Caco-2 (cell line): ENCODE data around the gene PECR. TPM values are rescaled to one million over a fixed set of nuclear protein-coding genes. Genes with fewer than 3 reads are reported as not detected.

Experiments used
- BruUV-seq: library from RNA; stranded (reverse); fragments of 400-500 nt; replicated peaks from 2 replicates; lab custom pipeline; 2021; lab: Mats Ljungman, UMichigan
- CTCF ChIA-PET: fragments of 300-600 bp; sonication (Branson Sonifier 250); formaldehyde crosslinking; loops from one replicate; lab custom pipeline; 2022; ENCODE audit warnings: antibody characterized with exemption; lab: Charles Lee
- POLR2A ChIA-PET: fragments of 300-600 bp; sonication (Branson Sonifier 250); formaldehyde crosslinking; loops from one replicate; lab custom pipeline; 2022; ENCODE audit warnings: antibody characterized with exemption; lab: Charles Lee
- DNase-seq, 2 experiments: peaks; one replicate each; pipeline versions ENCODE4 v3.0.0 to v3.0.0-alpha.2; 2020 to 2022
- H3K27me3 ChIP-seq: replicated peaks from 2 replicates; pipeline ENCODE4 v1.6.0; 2011; ENCODE audit warnings: low read length; ENCODE audit not compliant: control insufficient read depth, insufficient read depth
- H3K36me3 ChIP-seq: 2 replicates; pipeline ENCODE4 v1.5.1; 2011; ENCODE audit warnings: low read length; ENCODE audit not compliant: control insufficient read depth, insufficient read depth
- H3K4me1 ChIP-seq: fragments of 250-450 bp; sonication (Bioruptor Pico); 2 replicates; pipeline ENCODE4 v1.5.1; 2020; ENCODE audit warnings: mild to moderate bottlenecking
- H3K4me3 ChIP-seq: 2 replicates; pipeline ENCODE4 v1.5.1; 2011; ENCODE audit warnings: low read depth, mild to moderate bottlenecking, control low read depth, low read length
- H3K9me3 ChIP-seq: fragments of 250-450 bp; sonication (Bioruptor Pico); 2 replicates; pipeline ENCODE4 v1.5.1; 2020; ENCODE audit warnings: mild to moderate bottlenecking, moderate library complexity
- H3K27ac Mint-ChIP-seq: one replicate; pipeline ENCODE4 v1.8.0; 2022; ENCODE audit warnings: mixed read lengths; ENCODE audit not compliant: unreplicated experiment
- H3K27me3 Mint-ChIP-seq: one replicate; pipeline ENCODE4 v1.8.0; 2022; ENCODE audit warnings: mixed read lengths; ENCODE audit not compliant: insufficient read depth, unreplicated experiment
- H3K36me3 Mint-ChIP-seq: one replicate; pipeline ENCODE4 v1.8.0; 2022; ENCODE audit warnings: mild to moderate bottlenecking, mixed read lengths; ENCODE audit not compliant: insufficient read depth, unreplicated experiment
- H3K4me1 Mint-ChIP-seq: one replicate; pipeline ENCODE4 v1.8.0; 2022; ENCODE audit warnings: low read depth, mixed read lengths; ENCODE audit not compliant: unreplicated experiment
- H3K4me3 Mint-ChIP-seq: one replicate; pipeline ENCODE4 v1.8.0; 2022; ENCODE audit warnings: mild to moderate bottlenecking, moderate library complexity, mixed read lengths; ENCODE audit not compliant: unreplicated experiment
- H3K9me3 Mint-ChIP-seq: one replicate; pipeline ENCODE4 v1.8.0; 2022; ENCODE audit warnings: mixed read lengths; ENCODE audit not compliant: unreplicated experiment
- intact Hi-C: fragments of 100-400 bp; cut with micrococcal nuclease; formaldehyde crosslinking; loops from one replicate; pipeline ENCODE4 v1.10.0; 2022; ENCODE audit not compliant: unreplicated experiment
- total RNA-seq: library from RNA; stranded (reverse); gene quantifications from 2 replicates; pipeline ENCODE4 v1.2.3, GENCODE V29; 2022
- TF ChIP-seq, protein P1 (sequence below), 2 experiments: fragments of 200-600 bp in 1 of 2; IDR thresholded peaks; 1 replicate in 1 of 2; 2 replicates in 1 of 2; pipeline versions ENCODE4 v1.5.1 to v1.8.0; 2011 to 2022; ENCODE audit warnings: antibody characterized with exemption in 1 of 2, control low read depth in 1 of 2, inconsistent platforms in 1 of 2, low read depth in 1 of 2, low read length in 1 of 2, mild to moderate bottlenecking in 1 of 2, moderate library complexity in 1 of 2; ENCODE audit not compliant: insufficient read depth in 1 of 2, severe bottlenecking in 1 of 2, unreplicated experiment in 1 of 2

The PECR gene
- total RNA-seq, 1 experiment from 2014 or later = 42.0 TPM

- Mint-ChIP-seq H3K9me3 (no peaks in the 10 kb centered on the region), H3K4me1 (peaks cover 33% of the 10 kb centered on the region), H3K27me3 (no peaks in the 10 kb centered on the region), H3K36me3 (peaks cover 92% of the 10 kb centered on the region), H3K4me3 (no peak overlapping the region), H3K27ac (peak overlapping the region; percentile 12)
- POLR2A ChIA-PET = no interaction called here
- TF ChIP-seq, protein P1, sequence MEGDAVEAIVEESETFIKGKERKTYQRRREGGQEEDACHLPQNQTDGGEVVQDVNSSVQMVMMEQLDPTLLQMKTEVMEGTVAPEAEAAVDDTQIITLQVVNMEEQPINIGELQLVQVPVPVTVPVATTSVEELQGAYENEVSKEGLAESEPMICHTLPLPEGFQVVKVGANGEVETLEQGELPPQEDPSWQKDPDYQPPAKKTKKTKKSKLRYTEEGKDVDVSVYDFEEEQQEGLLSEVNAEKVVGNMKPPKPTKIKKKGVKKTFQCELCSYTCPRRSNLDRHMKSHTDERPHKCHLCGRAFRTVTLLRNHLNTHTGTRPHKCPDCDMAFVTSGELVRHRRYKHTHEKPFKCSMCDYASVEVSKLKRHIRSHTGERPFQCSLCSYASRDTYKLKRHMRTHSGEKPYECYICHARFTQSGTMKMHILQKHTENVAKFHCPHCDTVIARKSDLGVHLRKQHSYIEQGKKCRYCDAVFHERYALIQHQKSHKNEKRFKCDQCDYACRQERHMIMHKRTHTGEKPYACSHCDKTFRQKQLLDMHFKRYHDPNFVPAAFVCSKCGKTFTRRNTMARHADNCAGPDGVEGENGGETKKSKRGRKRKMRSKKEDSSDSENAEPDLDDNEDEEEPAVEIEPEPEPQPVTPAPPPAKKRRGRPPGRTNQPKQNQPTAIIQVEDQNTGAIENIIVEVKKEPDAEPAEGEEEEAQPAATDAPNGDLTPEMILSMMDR (IDR thresholded peaks at IDR 0.05; ENCODE audit: insufficient read depth in 1 of 2, low read depth in 1 of 2, low read length in 1 of 2, severe bottlenecking in 1 of 2, unreplicated experiment in 1 of 2) = no peak
- intact Hi-C loops = loop anchor here (5.0 to 10.0 kb wide), 2 partner anchors 382 to 801 kb away; partner anchors contain the start of genes ATIC and RPL37A
- peaks cover 8% of the 10 kb centered on the region for H3K36me3 ChIP-seq
- no peak overlapping the region for H3K4me3 ChIP-seq
- H3K4me1 ChIP-seq = peaks cover 40% of the 10 kb centered on the region
- H3K9me3 ChIP-seq = no peaks in the 10 kb centered on the region
- CTCF ChIA-PET = no interaction called here
- BruUV-seq = no TSS peak
- DNase-seq = peak in 1 of 2 experiments; percentile 8
- no peaks in the 10 kb centered on the region for H3K27me3 ChIP-seq
Measured at GRCh38 chr2:216112926-216113325, 31.3 kb upstream of the PECR start.

DNA sequence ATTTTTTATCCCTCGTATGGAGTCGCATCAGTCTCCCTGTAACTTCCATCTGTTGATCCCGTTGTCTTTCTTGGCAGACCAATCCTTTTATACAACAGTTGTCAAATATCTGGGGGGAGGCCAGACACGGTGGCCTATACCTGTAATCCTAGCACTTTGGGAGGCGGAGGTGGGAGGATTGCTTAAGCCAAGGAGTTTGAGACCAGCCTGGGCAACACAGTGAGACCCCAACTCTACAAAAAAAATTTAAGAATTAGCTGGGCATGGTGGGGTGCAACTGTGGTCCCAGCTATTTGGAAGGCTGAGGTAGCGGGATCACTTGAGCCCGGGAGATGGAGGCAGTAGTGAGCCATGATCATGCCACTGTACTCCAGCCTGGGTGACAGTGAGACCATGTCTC is 29.5 kb upstream of the PECR start:
- TF ChIP-seq, protein P1 (IDR thresholded peaks at IDR 0.05; ENCODE audit: insufficient read depth in 1 of 2, low read depth in 1 of 2, low read length in 1 of 2, severe bottlenecking in 1 of 2, unreplicated experiment in 1 of 2) = no peak
- Mint-ChIP-seq H3K27ac (peak overlapping the region; percentile 12), H3K4me1 (peaks cover 33% of the 10 kb centered on the region), H3K27me3 (no peaks in the 10 kb centered on the region), H3K36me3 (peaks cover 74% of the 10 kb centered on the region), H3K4me3 (peak overlapping the region; percentile 55), H3K9me3 (no peaks in the 10 kb centered on the region)
- ChIA-PET CTCF (no interaction called here), POLR2A (no interaction called here)
- BruUV-seq = no TSS peak
- Histone ChIP-seq H3K36me3 (peaks cover 6% of the 10 kb centered on the region; the same call in 1 of the 2 replicates), H3K4me1 (peaks cover 45% of the 10 kb centered on the region), H3K27me3 (no peaks in the 10 kb centered on the region), H3K9me3 (no peaks in the 10 kb centered on the region), H3K4me3 (no peak overlapping the region)
- intact Hi-C loops = loop anchor here (5.0 to 10.0 kb wide), 2 partner anchors 384 to 799 kb away; partner anchors contain the start of genes ATIC and RPL37A
- DNase-seq = no peak

GRCh38 chr2:216110620-216111019 is 29.0 kb upstream of the PECR start:
- intact Hi-C loops = loop anchor here (5.0 to 10.0 kb wide), 2 partner anchors 384 to 798 kb away; partner anchors contain the start of genes ATIC and RPL37A
- TF ChIP-seq, protein P1 (IDR thresholded peaks at IDR 0.05; ENCODE audit: insufficient read depth in 1 of 2, low read depth in 1 of 2, low read length in 1 of 2, severe bottlenecking in 1 of 2, unreplicated experiment in 1 of 2) = no peak
- Mint-ChIP-seq H3K4me3 (peak overlapping the region; percentile 88), H3K4me1 (peaks cover 33% of the 10 kb centered on the region), H3K27me3 (no peaks in the 10 kb centered on the region), H3K27ac (no peak overlapping the region), H3K9me3 (no peaks in the 10 kb centered on the region), H3K36me3 (peaks cover 72% of the 10 kb centered on the region)
- CTCF ChIA-PET = interaction anchor here (0.7 kb wide), 1 partner anchor 27 kb away, joined by 4 read pairs; no protein-coding TSS in a partner anchor
- Histone ChIP-seq H3K27me3 (no peaks in the 10 kb centered on the region), H3K36me3 (peaks cover 6% of the 10 kb centered on the region; the same call in 1 of the 2 replicates), H3K4me1 (peaks cover 45% of the 10 kb centered on the region), H3K4me3 (no peak overlapping the region), H3K9me3 (no peaks in the 10 kb centered on the region)
- POLR2A ChIA-PET = no interaction called here
- BruUV-seq = no TSS peak
- DNase-seq = no peak
